IMR-90 (cell line): ENCODE results near the gene USP30. TPM values are rescaled to one million over a fixed set of nuclear protein-coding genes. Genes with fewer than 3 reads are reported as not detected.

Source experiments
- ATAC-seq: fragments of 200-7000 bp; cut with Tn5 transposase; 2 replicates; pipeline ENCODE4 v1.9.1; 2020; ENCODE audit warnings: low read depth, mild to moderate bottlenecking, moderate library complexity
- Bru-seq: library from RNA; stranded (reverse); fragments of 400-500 nt; gene quantifications from one replicate; lab custom pipeline; 2021; lab: Mats Ljungman, UMichigan
- BruChase-seq, 2 experiments: library from RNA; stranded (reverse); fragments of 400-500 nt; gene quantifications; one replicate each; lab custom pipeline; 2021; lab: Mats Ljungman, UMichigan
- BruUV-seq: library from RNA; stranded (reverse); fragments of 400-500 nt; replicated peaks from 2 replicates; lab custom pipeline; 2021; lab: Mats Ljungman, UMichigan
- CTCF ChIA-PET: fragments of 300-600 bp; formaldehyde crosslinking; extraction: SDS; loops from one replicate; lab custom pipeline; 2021; ENCODE audit warnings: antibody characterized with exemption; lab: Yijun Ruan, JAX
- POLR2A ChIA-PET: fragments of 300-600 bp; sonication (Branson Sonifier 250); formaldehyde crosslinking; loops from one replicate; lab custom pipeline; 2022; ENCODE audit warnings: antibody characterized with exemption; ENCODE audit not compliant: unreplicated experiment; lab: Charles Lee
- DNase-seq: peaks from one replicate; pipeline ENCODE4 v3.0.0; 2013
- H2AFZ ChIP-seq: replicated peaks from 2 replicates; pipeline ENCODE3; 2013; ENCODE audit warnings: low read length, mild to moderate bottlenecking; ENCODE audit not compliant: poor library complexity
- H2AK5ac ChIP-seq: 2 replicates; pipeline ENCODE4 v1.6.1; 2013; ENCODE audit warnings: low read depth, low read length, inconsistent platforms
- H2AK9ac ChIP-seq: replicated peaks from 2 replicates; pipeline ENCODE3; 2013; ENCODE audit warnings: mild to moderate bottlenecking, low read depth, low read length, moderate library complexity; ENCODE audit not compliant: poor library complexity
- H2BK120ac ChIP-seq: 2 replicates; pipeline ENCODE4 v1.6.1; 2013; ENCODE audit warnings: low read depth, low read length, inconsistent platforms
- H2BK15ac ChIP-seq: 3 replicates; pipeline ENCODE4 v1.6.1; 2013; ENCODE audit warnings: low read depth, low read length, inconsistent platforms
- H2BK20ac ChIP-seq: 2 replicates; pipeline ENCODE4 v1.6.1; 2013; ENCODE audit warnings: low read depth, mild to moderate bottlenecking, inconsistent platforms, low read length, moderate library complexity
- H2BK5ac ChIP-seq: 2 replicates; pipeline ENCODE4 v1.6.1; 2013; ENCODE audit warnings: mild to moderate bottlenecking, low read depth, low read length, inconsistent platforms; ENCODE audit not compliant: poor library complexity, severe bottlenecking
- H3K14ac ChIP-seq: replicated peaks from 2 replicates; pipeline ENCODE4 v1.6.1; 2013; ENCODE audit warnings: low read depth, low read length, inconsistent platforms
- H3K18ac ChIP-seq: 2 replicates; pipeline ENCODE4 v1.6.1; 2013; ENCODE audit warnings: low read depth, low read length, control low read depth
- H3K23ac ChIP-seq: 2 replicates; pipeline ENCODE4 v1.6.1; 2013; ENCODE audit warnings: low read depth, low read length, inconsistent platforms
- H3K27ac ChIP-seq: 2 replicates; pipeline ENCODE4 v1.5.1; 2013; ENCODE audit warnings: mild to moderate bottlenecking, control low read depth, low read length; ENCODE audit not compliant: insufficient read depth
- H3K27me3 ChIP-seq: 2 replicates; pipeline ENCODE4 v1.6.1; 2013; ENCODE audit warnings: low read length; ENCODE audit not compliant: control insufficient read depth, insufficient read depth
- H3K36me3 ChIP-seq: 2 replicates; pipeline ENCODE4 v1.6.1; 2013; ENCODE audit warnings: low read length, mixed read lengths; ENCODE audit not compliant: control insufficient read depth, insufficient read depth
- H3K4ac ChIP-seq: 2 replicates; pipeline ENCODE4 v1.6.1; 2013; ENCODE audit warnings: low read depth, low read length, inconsistent platforms
- H3K4me1 ChIP-seq: 2 replicates; pipeline ENCODE4 v1.6.1; 2013; ENCODE audit warnings: low read length, mixed read lengths; ENCODE audit not compliant: control insufficient read depth, insufficient read depth
- H3K4me2 ChIP-seq: 2 replicates; pipeline ENCODE4 v1.6.1; 2013; ENCODE audit warnings: low read depth, mild to moderate bottlenecking, control low read depth, low read length, moderate library complexity
- H3K4me3 ChIP-seq: 2 replicates; pipeline ENCODE4 v1.5.1; 2013; ENCODE audit warnings: low read depth, mild to moderate bottlenecking, control low read depth, low read length, moderate library complexity; ENCODE audit not compliant: insufficient read depth
- H3K56ac ChIP-seq: 2 replicates; pipeline ENCODE4 v1.6.1; 2013; ENCODE audit warnings: low read length, inconsistent platforms; ENCODE audit not compliant: insufficient read depth; ENCODE audit errors: extremely low read depth
- H3K79me1 ChIP-seq, 2 experiments: 2 replicates each; pipeline ENCODE4 v1.6.1; 2013; ENCODE audit warnings: low read length in 2 of 2, inconsistent platforms in 1 of 2, low read depth in 1 of 2
- H3K9ac ChIP-seq: 2 replicates; pipeline ENCODE4 v1.6.1; 2013; ENCODE audit warnings: low read depth, low read length, control low read depth
- H3K9me1 ChIP-seq: 2 replicates; pipeline ENCODE4 v1.6.1; 2013; ENCODE audit warnings: low read length, inconsistent platforms; ENCODE audit not compliant: insufficient read depth
- H3K9me3 ChIP-seq: 2 replicates; pipeline ENCODE4 v1.6.1; 2013; ENCODE audit warnings: low read length; ENCODE audit not compliant: control insufficient read depth, insufficient read depth
- H4K20me1 ChIP-seq: 2 replicates; pipeline ENCODE4 v1.6.1; 2013; ENCODE audit warnings: low read length, inconsistent platforms; ENCODE audit not compliant: insufficient read depth
- H4K5ac ChIP-seq: 2 replicates; pipeline ENCODE4 v1.6.1; 2013; ENCODE audit warnings: mild to moderate bottlenecking, low read depth, low read length, control low read depth
- H4K8ac ChIP-seq, 2 experiments: 2 replicates each; pipeline ENCODE4 v1.6.1; 2013; ENCODE audit warnings: low read depth in 2 of 2, low read length in 2 of 2, control low read depth in 1 of 2, inconsistent platforms in 1 of 2
- H4K91ac ChIP-seq: 2 replicates; pipeline ENCODE4 v1.6.1; 2013; ENCODE audit warnings: low read depth, low read length, inconsistent platforms; ENCODE audit not compliant: insufficient read depth
- BHLHE40 ChIP-seq: fragments of 150-350 bp; IDR thresholded peaks from 2 replicates; pipeline ENCODE4 v1.6.1; 2016; ENCODE audit warnings: mild to moderate bottlenecking, low read depth, low read length
- CHD1 ChIP-seq: IDR thresholded peaks from 2 replicates; pipeline ENCODE4 v1.6.1; 2012; ENCODE audit warnings: low read depth, low read length, improper control_type of control experiment
- ELK1 ChIP-seq: fragments of 150-350 bp; IDR thresholded peaks from 2 replicates; pipeline ENCODE4 v1.6.1; 2016; ENCODE audit warnings: low read depth, mild to moderate bottlenecking, low read length, moderate library complexity, borderline replicate concordance
- FOS ChIP-seq: fragments of 150-350 bp; IDR thresholded peaks from 2 replicates; pipeline ENCODE4 v1.6.1; 2016; ENCODE audit warnings: low read depth, low read length
- MAFK ChIP-seq: IDR thresholded peaks from 2 replicates; pipeline ENCODE4 v1.6.1; 2012; ENCODE audit warnings: low read depth, low read length, improper control_type of control experiment
- MAZ ChIP-seq: IDR thresholded peaks from 2 replicates; pipeline ENCODE4 v1.6.1; 2012; ENCODE audit warnings: low read depth, mild to moderate bottlenecking, low read length, improper control_type of control experiment, moderate library complexity, borderline replicate concordance
- MXI1 ChIP-seq: IDR thresholded peaks from 2 replicates; pipeline ENCODE4 v1.6.1; 2012; ENCODE audit warnings: low read depth, mild to moderate bottlenecking, low read length, moderate library complexity, borderline replicate concordance
- NFE2L2 ChIP-seq: fragments of 150-350 bp; IDR thresholded peaks from 2 replicates; pipeline ENCODE4 v1.6.1; 2016; ENCODE audit warnings: low read depth, mild to moderate bottlenecking, low read length
- RAD21 ChIP-seq: IDR thresholded peaks from 2 replicates; pipeline ENCODE4 v1.6.1; 2012; ENCODE audit warnings: low read length, improper control_type of control experiment
- RFX5 ChIP-seq: IDR thresholded peaks from 2 replicates; pipeline ENCODE4 v1.8.0; 2012; ENCODE audit warnings: low read depth, mild to moderate bottlenecking, low read length, moderate library complexity
- SMC3 ChIP-seq: fragments of 150-350 bp; IDR thresholded peaks from 2 replicates; pipeline ENCODE4 v1.6.1; 2016; ENCODE audit warnings: low read depth, mild to moderate bottlenecking, antibody characterized with exemption, low read length, moderate library complexity
- USF2 ChIP-seq: fragments of 150-350 bp; IDR thresholded peaks from 2 replicates; pipeline ENCODE4 v1.6.1; 2017; ENCODE audit warnings: mild to moderate bottlenecking, antibody characterized with exemption, low read length, low read depth
- WGBS, 2 experiments: methylation state at CpG; one replicate each; pipeline versions ENCODE4 v1.1.5 to v1.1.7; 2013; ENCODE audit warnings: missing lambda C conversion rate in 2 of 2; ENCODE audit not compliant: insufficient read length in 1 of 2; ENCODE audit errors: extremely low coverage in 2 of 2; 5-methylcytosine and 5-hydroxymethylcytosine counted together
- dilution Hi-C: fragments of 300-500 bp; cut with HindIII; formaldehyde crosslinking; loops from one replicate; pipeline ENCODE4 v1.14.3; 2018; ENCODE audit warnings: low sequenced_read_pairs; ENCODE audit not compliant: unreplicated experiment
- in situ Hi-C: fragments of 300-500 bp; cut with MboI; formaldehyde crosslinking; loops from 3 replicates; pipeline ENCODE4 v1.14.3; 2019; ENCODE audit warnings: low sequenced_read_pairs, inconsistent platforms, mixed read lengths
- intact Hi-C: fragments of 100-400 bp; cut with micrococcal nuclease; formaldehyde crosslinking; loops from 2 replicates; pipeline ENCODE4 v1.10.0; 2022
- long read RNA-seq: library from polyadenylated mRNA; unstranded; transcript quantifications from one replicate; pipeline ENCODE4 v2.0.0, GENCODE V29; 2021; ENCODE audit not compliant: unreplicated experiment
- polyA plus RNA-seq, 3 experiments: library from polyadenylated mRNA; depleted of rRNA; stranded (reverse); fragments of >200 nt; gene quantifications; 2 replicates each; pipeline ENCODE4 v1.2.3, GENCODE V29; 2012; ENCODE audit warnings: low replicate concordance in 1 of 3
- total RNA-seq: library from RNA; depleted of rRNA; stranded (reverse); fragments of >200 nt; gene quantifications from 2 replicates; pipeline ENCODE4 v1.2.3, GENCODE V29; 2012; rRNA removed

The USP30 gene
- total RNA-seq (8.9 and 10.4 TPM in 2 replicates), polyA plus RNA-seq (2012; rRNA removed) (9.9 and 11.2 TPM in 2 replicates), Bru-seq, nascent RNA (percentile 59 among the genes with signal in this experiment), BruChase-seq, experiment 1, labeled RNA remaining after a 6-hour chase (percentile 58 among the genes with signal in this experiment), BruChase-seq, experiment 2, labeled RNA remaining after a 2-hour chase (percentile 57 among the genes with signal in this experiment)
- 7.6 and 10.4 TPM in 2 replicates for polyA plus RNA-seq (2012; cell fraction: cytosol; rRNA removed)
- 23.8 and 26.5 TPM in 2 replicates for polyA plus RNA-seq (2012; cell fraction: nucleus; rRNA removed; ENCODE audit: low replicate concordance)
- long read RNA-seq, transcript USP30-201 (13 exons, 3,742 nt), result major isoform, 7 of 20 reads
- long read RNA-seq, partial matches to known transcripts, result 5 of 20 reads
- long read RNA-seq, other reads (novel, unspliced or antisense), result 4 of 20 reads

GRCh38 chr12:109052414-109053323 lies at the start of gene USP30:
Gene USP30, plus strand, starts transcription at chr12:109052576. Its CDS starts 103 bp downstream, at chr12:109052679.
- no peaks in the 10 kb centered on the region for H3K27me3 ChIP-seq
- H3K27ac ChIP-seq, result peak within 1 kb of the TSS; percentile 47
- H3K9me3 ChIP-seq, result no peaks in the 10 kb centered on the region
- H4K5ac ChIP-seq, result peak within 1 kb of the TSS; percentile 87
- H3K36me3 ChIP-seq, result no peaks in the 10 kb centered on the region
- peak; percentile 85 for DNase-seq
- peak within 1 kb of the TSS; percentile 57 for H4K91ac ChIP-seq
- ChIA-PET POLR2A (no interaction called here), CTCF (interaction anchor here (0.7 kb wide), 1 partner anchor 153 kb away, joined by 3 read pairs; no protein-coding TSS in a partner anchor)
- no peaks in the 10 kb centered on the region for H4K20me1 ChIP-seq
- H2AK9ac ChIP-seq, result peak within 1 kb of the TSS; percentile 70
- in situ Hi-C loops, result no loop called here
- peak within 1 kb of the TSS; percentile 92 for H3K14ac ChIP-seq
- H3K79me1 ChIP-seq, result peaks cover 11 to 15% of the 10 kb centered on the region in 2 experiments; a peak in 3 of 4 replicates
- peaks cover 5% of the 10 kb centered on the region for H3K9me1 ChIP-seq
- BruUV-seq, result no TSS peak
- peak within 1 kb of the TSS; percentile 82 for H3K9ac ChIP-seq
- dilution Hi-C loops, result no loop called here
- 0 out of 2 replicates have a peak, but pooled peaks cover 4% of the 10 kb centered on the region for H3K4me1 ChIP-seq
- H2AK5ac ChIP-seq, result no peak within 1 kb of the TSS
- peak within 1 kb of the TSS; percentile 45; the same call in 1 of the 2 replicates for H3K23ac ChIP-seq
- peak within 1 kb of the TSS; percentile 63 for H3K4me3 ChIP-seq
- H3K4me2 ChIP-seq, result peak within 1 kb of the TSS; percentile 87
- intact Hi-C loops, result loop anchor here (2.0 kb wide), 1 partner anchor 32 kb away; the partner anchor contains the start of gene SVOP
- 0 out of 2 replicates have a peak within 1 kb of the TSS, but pooled peaks have one; percentile 7 for H3K18ac ChIP-seq
- peak; percentile 97 for ATAC-seq
- H3K4ac ChIP-seq, result peak within 1 kb of the TSS; percentile 80
- no peak within 1 kb of the TSS for H2BK120ac ChIP-seq
- peak within 1 kb of the TSS; percentile 100 for H2AFZ ChIP-seq
- H2BK5ac ChIP-seq, result peak within 1 kb of the TSS; percentile 42
- H4K8ac ChIP-seq, result peak within 1 kb of the TSS; percentile 97 to 99
- H3K56ac ChIP-seq, result 0 out of 2 replicates have a peak within 1 kb of the TSS, but pooled peaks have one; percentile 4
- H2BK15ac ChIP-seq, result no peak within 1 kb of the TSS
- 2% methylated on average over 21 of the region's 61 CpGs; no CpG with 5 or more reads in 1 of the 2 experiments for WGBS, 2 experiments
- H2BK20ac ChIP-seq, result no peak within 1 kb of the TSS
- TF ChIP-seq ELK1 (no peak), SMC3 (no peak), MAFK (no peak), BHLHE40 (0 out of 2 replicates have a peak, but pooled peaks have one; percentile 32), CHD1 (no peak), RFX5 (no peak), USF2 (peak; percentile 26; the same call in 1 of the 2 replicates), NFE2L2 (no peak), MXI1 (no peak), RAD21 (no peak), MAZ (peak; percentile 95), FOS (no peak)
